SKM-1 treated with dmso at 0.1 percent for 144 hours (cell line): ENCODE results near the gene PRR5.
"Not testable (repeated sequence)": the region's sequence is repeated elsewhere in the genome, so short reads cannot be mapped to it uniquely, and the experiment has no call there.

ENCODE experiments used
- DNase-seq: peaks from one replicate; lab custom pipeline; 2025; ENCODE audit not compliant: unreplicated experiment; lab: John Stamatoyannopoulos, UW

PRR5 gene

DNA sequence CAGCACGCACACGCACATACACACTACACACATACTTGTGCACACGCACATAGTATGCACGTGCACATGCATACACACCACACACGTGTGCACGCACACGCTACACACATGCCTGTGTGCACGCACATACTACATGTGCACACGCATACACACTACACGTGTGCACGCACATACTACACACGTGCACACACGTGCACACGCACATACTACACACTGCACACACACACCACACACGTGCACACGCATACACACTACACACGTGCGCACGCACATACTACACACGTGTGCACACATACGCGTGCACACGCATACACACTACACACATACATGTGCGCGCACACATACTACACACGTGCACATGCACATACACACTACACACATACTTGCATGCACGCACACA is 30.7 kb downstream of the PRR5 start:
- DNase-seq: no peak

DNA sequence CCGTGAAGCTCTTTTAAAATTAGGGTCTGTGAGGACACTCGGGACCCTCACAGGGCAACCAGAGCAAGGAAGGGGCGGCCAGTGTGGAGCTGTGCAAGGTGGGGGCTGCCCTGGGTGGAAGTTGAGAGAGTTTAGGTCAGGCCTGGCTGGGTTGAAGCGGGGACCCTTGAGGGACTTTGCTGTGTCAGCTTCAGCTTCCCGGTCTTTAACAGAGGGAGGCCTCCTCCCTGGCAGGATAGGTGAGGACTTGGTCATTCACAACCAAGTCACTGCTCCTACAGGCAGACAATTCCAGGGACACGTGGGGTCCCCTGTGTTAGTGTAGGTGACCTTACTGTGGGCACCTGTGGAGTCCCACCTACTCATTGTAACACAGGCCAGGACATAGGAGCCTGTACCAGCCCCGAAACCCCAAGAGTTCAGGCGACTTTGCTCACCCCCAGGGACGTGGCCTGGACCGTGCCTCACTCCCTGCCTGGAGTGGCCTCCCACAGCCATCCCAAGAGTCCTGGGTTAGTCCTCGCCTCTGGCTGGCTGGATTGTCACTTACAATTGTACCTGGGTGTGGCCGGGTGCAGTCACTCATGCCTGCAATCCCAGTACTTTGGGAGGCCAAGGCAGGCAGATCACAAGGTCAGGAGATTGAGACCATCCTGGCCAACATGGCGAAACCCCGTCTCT is 31.6 kb downstream of the PRR5 start:
- DNase-seq: no peak

DNA sequence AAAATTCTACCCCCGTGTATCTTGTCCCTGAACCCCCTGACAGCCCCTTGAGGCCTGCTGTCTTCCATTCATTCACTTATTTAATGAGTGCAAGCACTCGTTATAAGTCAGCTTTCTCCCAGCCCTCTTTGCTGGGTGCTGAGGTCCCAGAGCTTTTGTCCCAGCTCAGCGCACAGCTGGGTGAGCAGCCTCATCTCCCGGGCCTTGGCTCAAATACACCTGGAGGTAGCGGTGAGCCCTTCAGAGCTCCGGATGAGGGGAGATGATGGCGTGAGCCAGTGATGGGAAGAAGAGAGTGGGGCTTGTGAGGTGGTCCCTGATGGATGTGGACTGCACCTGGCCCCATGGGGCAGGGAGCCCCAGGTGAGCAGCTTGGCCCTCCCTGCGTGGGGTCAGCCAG is 32.3 kb downstream of the PRR5 start:
- no peak for DNase-seq

DNA sequence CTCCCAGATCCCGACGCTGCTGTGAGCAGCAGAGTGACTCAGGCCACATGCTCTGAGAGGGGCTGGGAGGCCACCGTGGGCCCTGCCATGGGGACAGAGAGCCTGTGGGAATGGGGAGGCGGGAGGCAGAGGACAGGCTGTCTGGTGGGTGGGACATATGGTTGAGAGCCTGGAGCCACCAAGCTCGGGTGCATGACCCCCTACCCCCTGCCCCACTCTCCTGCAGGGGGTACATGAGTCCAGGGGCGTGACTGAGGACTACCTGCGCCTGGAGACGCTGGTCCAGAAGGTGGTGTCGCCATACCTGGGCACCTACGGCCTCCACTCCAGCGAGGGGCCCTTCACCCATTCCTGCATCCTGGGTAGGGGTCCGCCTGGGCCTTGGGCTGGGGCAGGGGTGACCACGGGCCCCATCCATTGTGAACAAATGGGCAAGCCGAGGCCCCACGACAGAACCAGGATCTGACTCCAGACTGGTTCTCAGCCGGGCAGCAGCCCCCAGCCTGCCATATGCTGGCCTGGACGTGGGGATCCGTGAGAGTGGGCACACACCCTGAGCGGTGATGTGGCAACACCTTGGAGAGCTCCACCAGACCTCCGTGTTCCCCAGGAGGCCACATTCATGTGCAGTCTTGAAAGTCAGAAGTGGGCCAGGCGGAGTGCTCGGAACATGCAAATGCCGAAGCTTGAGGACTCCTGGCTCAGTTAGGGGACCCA is 33.0 kb downstream of the PRR5 start:
- DNase-seq: no peak

DNA sequence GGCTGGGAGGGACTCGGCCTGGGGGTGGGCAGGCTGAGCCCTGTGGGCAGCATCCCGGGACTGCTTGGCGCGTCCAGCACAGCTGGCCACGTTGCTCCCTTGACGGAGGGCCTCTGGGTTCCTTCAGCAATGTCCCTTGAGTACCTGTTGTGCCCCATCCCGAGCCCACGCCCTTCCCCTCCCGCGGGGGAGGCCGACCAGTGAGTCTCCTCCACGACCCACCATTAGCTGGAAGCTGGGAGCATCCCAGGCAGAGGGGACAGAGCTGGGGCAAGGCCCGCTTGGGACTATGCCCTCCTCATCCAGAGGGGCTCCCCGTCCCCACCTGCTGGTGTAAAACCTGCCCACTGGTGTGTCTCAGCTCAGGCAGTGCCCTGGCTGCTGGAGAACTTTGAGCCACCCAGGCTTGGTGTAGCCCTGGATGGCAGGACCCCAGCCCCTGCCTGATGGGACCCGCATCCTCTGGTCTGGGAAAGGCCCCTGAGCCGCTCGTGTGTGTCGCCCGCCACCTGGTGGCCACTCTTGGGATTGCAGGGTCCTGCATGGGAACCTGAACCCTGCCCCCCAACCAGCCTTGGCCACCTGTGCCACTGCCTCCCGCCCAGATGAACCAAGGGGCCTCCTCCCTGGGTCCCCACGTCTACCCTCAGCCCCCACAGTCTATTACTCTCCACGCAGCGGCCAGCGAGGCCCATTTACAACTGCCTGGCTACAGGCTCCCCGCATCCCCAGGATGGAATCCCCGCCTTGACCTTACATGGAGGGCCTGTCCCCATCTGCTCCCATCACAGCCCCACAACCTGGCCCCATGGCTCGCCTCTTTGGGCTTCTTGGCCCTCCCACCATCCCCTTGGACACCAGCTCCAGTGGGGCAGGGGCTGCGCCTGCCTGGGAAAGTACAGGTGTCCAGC is 33.8 kb downstream of the PRR5 start:
- DNase-seq: peak; percentile 47

DNA sequence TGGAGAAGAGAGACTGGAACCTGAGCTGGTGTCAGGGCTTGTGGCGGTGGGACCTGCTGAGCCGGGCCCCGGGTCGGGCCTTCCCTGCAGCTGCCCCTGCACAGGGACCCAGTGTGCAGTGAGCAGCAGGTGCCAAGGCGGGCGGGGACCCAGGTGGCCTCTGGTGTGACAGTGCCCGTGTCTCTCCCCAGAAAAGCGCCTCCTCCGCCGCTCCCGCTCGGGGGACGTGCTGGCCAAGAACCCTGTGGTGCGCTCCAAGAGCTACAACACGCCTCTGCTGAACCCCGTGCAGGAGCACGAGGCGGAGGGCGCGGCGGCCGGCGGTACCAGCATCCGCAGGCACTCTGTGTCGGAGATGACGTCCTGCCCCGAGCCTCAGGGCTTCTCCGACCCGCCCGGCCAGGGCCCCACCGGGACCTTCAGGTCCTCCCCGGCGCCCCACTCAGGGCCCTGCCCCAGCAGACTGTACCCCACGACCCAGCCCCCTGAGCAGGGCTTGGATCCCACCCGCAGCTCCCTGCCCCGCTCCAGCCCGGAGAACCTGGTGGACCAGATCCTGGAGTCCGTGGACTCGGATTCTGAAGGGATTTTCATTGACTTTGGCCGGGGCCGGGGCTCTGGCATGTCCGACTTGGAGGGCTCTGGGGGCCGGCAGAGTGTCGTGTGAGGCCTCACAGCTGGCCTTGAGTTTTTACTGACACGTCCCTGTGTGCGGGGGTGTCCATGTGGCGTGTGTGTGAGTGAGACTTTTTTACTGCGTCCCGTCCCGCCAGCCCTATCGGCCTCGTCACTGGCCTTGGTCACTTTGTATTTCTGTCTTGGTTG is 34.8 kb downstream of the PRR5 start:
- no peak for DNase-seq

DNA sequence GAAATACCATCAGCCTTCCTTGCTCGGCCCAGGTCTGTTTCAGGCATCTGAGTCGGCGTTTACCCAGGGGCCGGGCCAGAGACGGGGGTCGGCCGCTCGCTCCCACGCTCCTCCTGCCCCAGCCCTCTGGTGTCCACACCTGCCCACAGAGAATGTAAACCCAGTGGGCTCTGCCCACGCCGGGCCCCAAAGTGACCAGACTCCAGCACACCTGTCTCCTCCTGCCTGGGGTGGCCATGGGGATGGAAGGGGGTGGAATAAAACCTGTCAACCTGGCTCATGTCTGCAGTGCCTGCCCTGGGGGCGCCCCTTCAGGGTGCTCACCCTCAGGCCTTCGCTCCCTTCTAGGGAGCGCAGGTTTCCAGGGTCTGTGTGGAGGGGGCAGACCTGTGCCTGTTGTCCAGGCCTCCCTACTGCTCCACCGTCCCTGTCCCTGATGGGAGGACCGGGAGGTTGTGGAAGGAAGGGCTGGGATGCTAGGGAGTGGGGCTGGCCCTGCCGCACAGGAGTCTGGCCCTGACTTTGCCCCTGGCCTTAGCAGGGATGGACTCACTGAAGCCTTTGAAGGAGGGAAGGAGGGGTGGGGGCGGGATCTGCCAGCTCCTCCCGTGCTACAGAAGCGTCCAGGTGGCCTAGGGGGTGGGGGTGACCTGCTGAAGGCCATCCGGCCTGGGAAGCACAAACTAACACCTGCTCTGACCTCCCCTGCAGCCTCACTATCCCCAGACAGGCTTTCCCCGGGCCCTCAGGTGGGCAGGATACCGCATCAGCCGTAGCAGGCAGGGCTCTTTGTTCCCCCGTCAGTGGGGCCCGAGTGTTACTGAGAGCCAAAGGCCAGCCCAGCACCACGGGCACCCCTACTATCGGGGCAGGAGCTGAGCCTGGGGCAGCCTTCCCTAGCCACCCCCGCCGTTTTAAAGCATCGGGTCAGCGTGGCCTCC is 35.7 kb downstream of the PRR5 start:
- no peak for DNase-seq

DNA sequence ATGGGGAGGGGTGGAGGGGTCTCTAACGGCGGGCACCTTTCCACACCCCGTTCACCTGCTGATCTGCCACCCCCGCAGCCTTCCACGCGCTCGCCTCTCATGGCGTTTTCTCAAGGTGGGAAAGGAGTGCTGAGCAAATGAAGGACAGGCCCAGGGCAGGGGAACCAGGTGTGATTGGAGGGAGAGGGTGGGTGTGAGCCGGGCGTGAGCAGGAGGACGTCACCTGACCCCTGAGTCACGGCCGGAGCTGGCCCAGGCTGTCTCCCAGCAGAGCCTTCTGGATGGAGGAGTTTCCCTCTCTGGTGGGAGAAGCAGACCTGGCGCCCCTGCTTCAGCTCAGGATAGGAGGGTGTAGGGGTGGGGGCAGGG is 36.3 kb downstream of the PRR5 start:
- no peak for DNase-seq

DNA sequence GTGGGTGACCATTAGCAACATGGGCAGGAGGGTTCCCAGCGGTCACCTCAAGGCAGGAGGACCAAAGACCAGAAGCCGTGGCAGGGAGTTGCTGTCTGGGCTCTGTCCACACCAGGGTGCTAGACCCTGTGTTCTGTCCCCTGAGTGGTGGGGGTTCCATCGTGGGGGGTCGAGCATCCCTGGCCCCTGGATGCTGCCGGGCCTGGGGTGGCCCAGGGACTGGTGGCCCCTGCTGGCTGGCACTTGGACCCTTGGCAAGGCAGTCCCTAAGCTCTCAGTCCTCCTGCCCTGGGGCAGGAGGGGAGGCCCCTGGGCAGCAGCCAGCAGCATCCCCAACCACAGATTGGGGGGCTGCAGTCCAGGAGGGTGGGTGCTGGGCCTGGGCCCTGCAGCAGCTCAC is 37.0 kb downstream of the PRR5 start:
- DNase-seq: no peak

DNA sequence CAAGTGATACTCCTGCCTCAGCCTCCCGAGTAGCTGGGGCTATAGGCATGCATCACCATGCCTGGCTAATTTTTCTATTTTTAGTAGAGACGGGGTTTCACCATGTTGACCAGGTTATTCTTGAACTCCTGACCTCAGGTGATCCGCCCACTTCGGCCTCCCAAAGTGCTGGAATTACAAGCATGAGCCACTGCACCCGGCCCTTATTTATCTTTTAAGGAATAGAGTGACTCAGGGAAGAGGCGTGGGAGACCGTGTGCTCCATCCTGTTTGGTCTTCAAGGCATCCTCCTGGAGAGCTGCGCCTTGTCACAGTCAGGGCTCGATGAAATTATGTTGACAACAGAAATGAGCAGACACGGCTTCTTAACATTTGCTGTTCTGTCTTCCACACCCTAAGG is 37.7 kb downstream of the PRR5 start:
- not testable (repeated sequence) for DNase-seq

DNA sequence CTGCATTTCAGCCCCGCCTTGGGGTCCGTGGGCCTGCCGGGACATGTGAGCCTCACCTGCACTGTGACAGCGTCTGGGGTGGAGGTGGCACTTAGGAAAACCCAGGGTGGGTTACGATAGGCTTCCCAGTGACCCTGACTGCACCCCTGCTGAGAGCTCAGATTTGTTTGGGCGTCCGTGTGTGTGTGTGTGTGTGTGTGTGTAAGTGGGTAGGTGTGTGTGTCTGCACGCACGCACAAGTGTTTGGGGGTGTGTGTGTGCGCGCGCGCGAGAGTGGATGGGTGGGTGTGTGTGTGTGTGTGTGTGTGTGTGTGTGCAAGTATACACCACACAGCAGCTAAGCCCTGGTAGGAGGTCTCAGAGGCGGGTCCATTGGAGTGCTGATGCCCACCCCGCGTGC is 38.3 kb downstream of the PRR5 start:
- no peak for DNase-seq

DNA sequence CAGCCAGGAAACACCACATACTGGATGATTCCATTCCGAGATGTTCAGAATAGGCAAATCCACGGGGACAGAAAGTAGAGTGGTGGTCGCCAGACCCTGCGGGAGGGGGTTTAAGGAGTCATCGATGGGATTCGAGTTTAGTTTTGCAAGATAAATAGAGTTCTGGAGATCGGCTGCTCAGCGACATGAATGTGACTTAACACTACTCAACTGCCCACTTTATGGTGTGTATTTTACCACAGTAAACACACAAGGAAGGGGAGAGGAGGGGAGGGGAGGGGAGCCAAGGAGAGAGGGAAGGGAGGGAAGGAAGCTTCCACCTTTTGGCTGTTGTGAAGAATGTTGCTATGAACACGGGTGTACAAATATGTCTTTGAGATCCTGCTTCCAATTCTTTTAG is 39.9 kb downstream of the PRR5 start:
- no peak for DNase-seq

DNA sequence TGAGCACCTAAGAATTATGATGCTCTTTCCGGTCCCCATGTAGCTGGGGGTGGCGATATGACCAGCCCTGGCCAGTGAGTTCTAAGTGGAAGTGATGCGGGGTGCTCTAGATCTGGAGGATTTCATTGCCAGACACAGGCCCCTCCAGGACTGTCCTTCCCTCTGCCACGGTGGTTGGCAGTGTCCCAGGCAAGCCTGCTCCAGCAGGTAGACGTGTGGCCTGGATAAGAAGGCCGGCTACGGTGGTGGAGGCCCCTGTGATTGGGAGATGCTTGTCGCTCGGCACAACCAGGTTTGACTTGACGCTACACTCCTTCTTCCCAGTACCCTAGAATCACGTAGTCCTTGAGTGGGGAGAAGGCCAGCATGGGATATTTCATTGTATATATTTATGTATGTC is 41.2 kb downstream of the PRR5 start:
- DNase-seq: no peak

DNA sequence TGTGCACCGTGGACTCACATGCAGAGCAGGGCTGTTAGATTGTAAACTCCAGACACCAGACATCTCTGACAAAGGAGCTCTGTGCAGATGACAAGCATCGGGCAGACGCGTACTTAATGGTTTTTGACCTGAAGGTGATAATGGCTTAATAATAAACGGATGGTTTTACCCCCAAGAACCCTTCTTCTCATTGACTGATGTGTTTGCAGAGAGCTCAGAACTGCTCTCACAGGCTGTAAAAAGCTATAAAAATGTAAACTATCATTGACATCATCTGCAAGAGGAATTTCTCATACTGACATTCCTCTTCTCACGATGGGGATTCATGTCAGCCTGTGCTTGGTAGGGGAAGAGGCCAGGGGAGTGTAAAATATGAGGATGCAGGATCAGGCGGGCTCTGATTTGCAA is 41.8 kb downstream of the PRR5 start:
- DNase-seq: no peak

DNA sequence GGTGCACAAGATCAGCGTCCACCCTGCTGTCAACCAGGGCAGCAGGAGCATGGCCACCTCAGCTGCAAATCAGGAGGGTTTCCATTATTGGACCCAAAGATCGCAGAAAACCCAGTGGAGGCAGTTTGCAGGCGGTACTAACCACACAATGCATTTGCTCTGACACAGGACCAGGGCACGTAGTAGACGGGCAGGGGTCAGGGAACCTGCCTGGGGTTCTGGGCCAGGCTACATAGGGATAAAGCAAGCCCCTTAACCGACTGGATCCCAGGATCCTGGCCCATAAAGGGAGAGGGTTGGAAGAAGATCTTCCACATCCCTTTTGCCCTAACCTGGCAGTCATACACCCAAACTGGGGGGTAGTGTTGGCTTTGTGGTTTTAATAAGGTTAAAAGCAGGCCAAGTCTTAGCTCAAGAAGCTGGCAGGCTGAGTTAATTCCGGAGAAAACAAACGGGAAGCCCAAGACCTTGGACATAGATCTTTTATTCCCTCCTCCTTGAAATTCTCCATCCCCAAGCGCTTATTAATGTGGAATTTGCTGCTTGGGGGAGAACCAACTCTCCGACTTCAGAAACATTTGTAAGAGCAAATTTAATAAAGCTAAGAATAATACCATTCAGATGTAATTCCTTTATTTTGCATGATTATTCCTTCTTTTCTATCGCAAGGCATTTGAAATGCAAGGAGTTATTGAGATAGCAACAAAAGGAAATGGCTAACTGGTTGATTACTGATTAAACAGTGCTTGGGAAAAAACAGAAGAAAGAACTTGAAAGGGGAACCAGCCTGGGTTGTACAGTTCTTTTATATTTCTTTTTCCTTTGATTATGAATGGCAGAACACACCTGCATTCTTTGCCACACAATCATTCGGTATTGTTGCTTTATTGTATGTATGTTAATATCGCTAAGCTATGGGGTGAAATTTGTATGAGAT is 44.1 kb downstream of the PRR5 start:
- no peak for DNase-seq

DNA sequence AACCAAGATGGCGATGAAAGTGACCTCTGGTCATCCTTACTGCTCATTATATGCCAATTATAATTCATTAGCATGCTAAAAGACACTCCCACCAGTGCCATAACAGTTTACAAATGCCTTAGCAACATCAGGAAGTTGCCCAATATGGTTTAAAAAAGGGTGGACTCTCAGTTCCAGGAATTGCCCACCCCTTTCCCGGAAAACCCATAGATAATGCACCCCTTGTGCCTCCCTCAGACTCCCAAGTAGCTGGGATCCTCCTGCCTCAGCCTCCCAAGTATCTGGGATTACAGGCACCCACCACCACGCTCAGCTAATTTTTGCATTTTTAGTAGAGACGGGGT is 45.8 kb downstream of the PRR5 start:
- not testable (repeated sequence) for DNase-seq

DNA sequence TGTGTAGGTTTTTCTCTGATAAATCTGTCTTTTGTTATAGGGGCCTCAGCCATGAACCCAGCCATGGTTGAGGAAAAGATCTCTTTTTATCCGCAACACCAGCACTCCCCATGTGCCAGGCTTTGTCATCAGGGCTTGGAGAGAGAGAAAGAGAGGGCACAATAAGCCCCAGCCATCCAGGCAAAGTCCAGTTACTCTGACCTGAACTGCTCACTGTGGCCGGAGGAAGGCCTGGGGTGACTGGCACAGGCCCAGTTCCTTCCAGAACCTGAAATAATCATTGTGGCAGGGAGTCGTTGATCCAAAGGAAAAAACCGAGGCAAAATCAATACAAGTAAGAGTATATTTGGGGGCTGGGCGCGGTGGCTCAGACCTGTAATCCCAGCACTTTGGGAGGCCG is 46.5 kb downstream of the PRR5 start:
- no peak for DNase-seq

DNA sequence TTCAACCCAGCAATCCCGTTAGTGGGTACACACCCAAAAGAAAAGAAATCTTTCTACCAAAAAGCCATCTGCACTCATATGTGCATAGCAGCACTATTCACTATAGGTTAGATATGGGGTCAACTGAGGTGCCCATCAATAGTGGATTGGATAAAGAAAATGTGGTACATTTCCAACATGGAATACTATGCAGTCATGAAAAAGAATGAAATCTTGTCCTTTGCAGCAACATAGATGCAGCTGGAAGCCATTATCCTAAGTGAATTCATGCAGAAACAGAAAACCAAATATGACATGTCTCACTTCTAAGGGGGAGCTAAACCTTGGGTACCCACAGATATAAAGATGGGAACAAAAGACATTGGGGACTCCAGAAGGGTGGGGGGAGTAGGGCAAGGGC is 48.5 kb downstream of the PRR5 start:
- DNase-seq: no peak
